Upper lobe of left lung (tissue), 6 donors: ENCODE results near the gene CAB39. TPM values are rescaled to one million over a fixed set of nuclear protein-coding genes. Genes with fewer than 3 reads are reported as not detected.
A peak's percentile ranks its signal among the peaks of the same experiment; 100 is the strongest.

Experiments
- ATAC-seq, 2 donors: fragments of 200-7000 bp; cut with Tn5 transposase; one replicate each; pipeline ENCODE4 v1.9.1; 2022; ENCODE audit warnings: mild to moderate bottlenecking in 2 of 2, moderate library complexity in 2 of 2; ENCODE audit not compliant: low FRiP score in 2 of 2
- DNase-seq, 2 donors: peaks; one replicate each; pipeline ENCODE4 v3.0.0-alpha.2; 2019 to 2020
- H3K27ac ChIP-seq, 4 donors: fragments of 200-600 bp; sonication (generic); one replicate each; pipeline ENCODE4 v1.5.1; 2016 to 2019
- H3K27me3 ChIP-seq, 4 donors: fragments of 200-600 bp; sonication (generic); one replicate each; pipeline ENCODE4 v1.5.1; 2017 to 2019
- H3K36me3 ChIP-seq, 4 donors: fragments of 200-600 bp; sonication (generic); one replicate each; pipeline ENCODE4 v1.5.1; 2016 to 2019
- H3K4me1 ChIP-seq, 4 donors: fragments of 200-600 bp; sonication (generic); one replicate each; pipeline ENCODE4 v1.5.1; 2018 to 2019
- H3K4me3 ChIP-seq, 4 donors: fragments of 200-600 bp; sonication (generic); one replicate each; pipeline ENCODE4 v1.5.1; 2017 to 2019; ENCODE audit warnings: mild to moderate bottlenecking in 2 of 4, moderate library complexity in 1 of 4
- H3K9me3 ChIP-seq, 4 donors: fragments of 200-600 bp; sonication (generic); one replicate each; pipeline ENCODE4 v1.5.1; 2018 to 2019
- EP300 ChIP-seq, 4 donors: sonication (generic); formaldehyde crosslinking; IDR thresholded peaks; one replicate each; pipeline ENCODE4 v1.5.1; 2017; ENCODE audit warnings: antibody characterized with exemption in 4 of 4, control low read depth in 2 of 4
- POLR2A ChIP-seq, 4 donors: fragments of 450-650 bp; IDR thresholded peaks; one replicate each; pipeline ENCODE4 v1.5.1; 2016 to 2017; ENCODE audit warnings: antibody characterized with exemption in 4 of 4, mild to moderate bottlenecking in 2 of 4
- POLR2AphosphoS5 ChIP-seq, 2 donors: sonication (generic); formaldehyde crosslinking; IDR thresholded peaks; one replicate each; pipeline ENCODE4 v1.5.1; 2017; ENCODE audit warnings: antibody characterized with exemption in 2 of 2
- WGBS, 2 donors: methylation state at CpG; one replicate each; pipeline ENCODE4 v1.1.5; 2017 to 2018; 5-methylcytosine and 5-hydroxymethylcytosine counted together
- total RNA-seq, 6 donors: library from RNA; depleted of rRNA in 4 of 6; stranded (reverse); fragments of >200 nt in 4 of 6; gene quantifications; one replicate each; pipeline versions ENCODE4 v1.1.0 to v1.2.1, GENCODE V29; 2016 to 2021
- TF ChIP-seq, protein P1 (sequence below), 6 experiments: fragments of 450-650 bp in 4 of 6; fragments of 200-600 bp in 2 of 6; sonication (generic) in 2 of 6; IDR thresholded peaks; one replicate each; pipeline ENCODE4 v1.5.1; 2016 to 2019; ENCODE audit warnings: antibody characterized with exemption in 6 of 6
- donor health status: DM: no; HTN: no; CAD: no; lungs with moderate emphysema.
- donor health status: DM: no; HTN: yes; CAD: no; lungs with severe emphysema.

Gene CAB39
- total RNA-seq, 6 donors from 2014 or later: 56.5 to 125 (median 76.7) TPM

DNA sequence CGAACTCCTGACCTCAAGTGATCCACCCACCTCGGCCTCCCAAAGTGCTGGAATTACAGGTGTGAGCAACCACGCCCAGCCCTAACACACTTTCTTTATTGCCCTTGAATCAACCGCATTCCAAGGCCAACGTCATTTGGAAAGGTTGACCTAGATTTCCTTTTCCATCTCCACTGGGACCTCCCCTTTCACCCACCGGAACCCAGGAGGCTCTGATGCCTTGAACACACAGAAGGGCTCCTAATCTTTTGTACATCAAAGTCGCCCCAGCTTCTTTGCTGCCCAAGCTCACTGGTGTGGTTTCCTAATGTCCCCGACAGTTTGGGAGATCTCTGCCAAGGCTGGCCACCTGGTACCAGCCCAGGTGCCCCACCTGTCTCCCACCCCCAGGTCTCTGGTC, 46.2 kb upstream of the CAB39 start:
- WGBS, 2 donors: 75 to 81% methylated on average over 8 of the region's 8 CpGs
- DNase-seq: no peak
- TF ChIP-seq POLR2AphosphoS5 (IDR thresholded peaks at IDR 0.05): no peak
- TF ChIP-seq POLR2A (IDR thresholded peaks at IDR 0.05): no peak
- no peak for TF ChIP-seq EP300 (IDR thresholded peaks at IDR 0.05)
- TF ChIP-seq, protein P1, sequence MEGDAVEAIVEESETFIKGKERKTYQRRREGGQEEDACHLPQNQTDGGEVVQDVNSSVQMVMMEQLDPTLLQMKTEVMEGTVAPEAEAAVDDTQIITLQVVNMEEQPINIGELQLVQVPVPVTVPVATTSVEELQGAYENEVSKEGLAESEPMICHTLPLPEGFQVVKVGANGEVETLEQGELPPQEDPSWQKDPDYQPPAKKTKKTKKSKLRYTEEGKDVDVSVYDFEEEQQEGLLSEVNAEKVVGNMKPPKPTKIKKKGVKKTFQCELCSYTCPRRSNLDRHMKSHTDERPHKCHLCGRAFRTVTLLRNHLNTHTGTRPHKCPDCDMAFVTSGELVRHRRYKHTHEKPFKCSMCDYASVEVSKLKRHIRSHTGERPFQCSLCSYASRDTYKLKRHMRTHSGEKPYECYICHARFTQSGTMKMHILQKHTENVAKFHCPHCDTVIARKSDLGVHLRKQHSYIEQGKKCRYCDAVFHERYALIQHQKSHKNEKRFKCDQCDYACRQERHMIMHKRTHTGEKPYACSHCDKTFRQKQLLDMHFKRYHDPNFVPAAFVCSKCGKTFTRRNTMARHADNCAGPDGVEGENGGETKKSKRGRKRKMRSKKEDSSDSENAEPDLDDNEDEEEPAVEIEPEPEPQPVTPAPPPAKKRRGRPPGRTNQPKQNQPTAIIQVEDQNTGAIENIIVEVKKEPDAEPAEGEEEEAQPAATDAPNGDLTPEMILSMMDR (IDR thresholded peaks at IDR 0.05): no peak
- no peak overlapping the region for H3K4me3 ChIP-seq
- ATAC-seq: no peak
- H3K27ac ChIP-seq: peak overlapping the region in 2 of 4 donors; percentile 41 to 73
- no peaks in the 10 kb centered on the region for H3K9me3 ChIP-seq
- peaks cover 4 to 45% (median 25%) of the 10 kb centered on the region in 4 donors for H3K4me1 ChIP-seq
- H3K36me3 ChIP-seq: no peaks in the 10 kb centered on the region
- no peaks in the 10 kb centered on the region for H3K27me3 ChIP-seq

DNA sequence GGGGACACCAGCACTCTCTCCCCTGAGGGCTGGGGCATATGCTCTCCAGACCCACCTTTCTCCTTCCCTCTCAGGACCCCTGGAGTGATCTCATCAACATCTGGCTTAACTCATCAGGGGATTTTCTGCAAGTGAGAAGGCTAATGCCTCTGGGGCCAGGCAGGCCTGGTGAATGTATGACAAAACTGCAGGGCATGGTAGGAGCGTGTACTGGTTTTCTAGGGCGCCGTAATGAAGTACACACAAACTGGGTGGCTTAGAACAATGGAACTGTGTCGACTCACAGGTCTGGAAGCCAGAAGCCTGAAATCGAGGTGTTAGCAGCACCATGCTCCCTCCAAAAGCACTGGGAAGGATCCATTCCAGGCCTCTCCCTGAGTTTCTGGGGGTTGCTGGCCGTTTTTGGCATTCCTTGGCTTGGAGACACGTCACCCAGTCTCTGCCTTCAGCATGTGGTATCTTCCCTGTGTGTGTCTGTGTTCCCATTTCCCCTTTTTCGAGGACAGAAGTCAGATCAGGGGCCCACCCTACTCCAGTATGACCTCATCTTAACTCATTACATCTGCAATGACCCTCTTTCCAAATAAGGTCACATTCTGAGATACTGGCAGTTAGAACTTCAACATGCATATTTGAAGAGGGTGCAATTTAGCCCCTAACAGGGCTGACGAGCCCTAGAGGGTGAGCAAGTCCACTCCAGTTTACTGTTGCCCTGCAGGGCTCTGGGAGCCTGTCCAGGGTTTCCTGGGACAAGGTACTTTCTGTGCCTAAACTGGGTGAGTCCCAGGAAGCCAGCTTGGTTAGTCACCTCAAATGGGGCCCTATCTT, 45.5 kb upstream of the CAB39 start:
- peak; percentile 28 to 87 for ATAC-seq
- peak in 1 of 2 donors; percentile 53 for DNase-seq
- Histone ChIP-seq H3K27ac (peak overlapping the region in 3 of 4 donors; percentile 41 to 73 (median 43)), H3K36me3 (no peaks in the 10 kb centered on the region), H3K9me3 (no peaks in the 10 kb centered on the region), H3K4me3 (no peak overlapping the region), H3K4me1 (peaks cover 4 to 45% (median 24%) of the 10 kb centered on the region in 4 donors), H3K27me3 (no peaks in the 10 kb centered on the region)
- peak in 1 of 4 donors; percentile 22 for TF ChIP-seq EP300 (IDR thresholded peaks at IDR 0.05)
- TF ChIP-seq, protein P1 (IDR thresholded peaks at IDR 0.05): no peak
- no peak for TF ChIP-seq POLR2AphosphoS5 (IDR thresholded peaks at IDR 0.05)
- TF ChIP-seq POLR2A (IDR thresholded peaks at IDR 0.05): peak in 1 of 4 donors; percentile 18
- 63 to 73% methylated on average over 9 of the region's 9 CpGs for WGBS, 2 donors

DNA sequence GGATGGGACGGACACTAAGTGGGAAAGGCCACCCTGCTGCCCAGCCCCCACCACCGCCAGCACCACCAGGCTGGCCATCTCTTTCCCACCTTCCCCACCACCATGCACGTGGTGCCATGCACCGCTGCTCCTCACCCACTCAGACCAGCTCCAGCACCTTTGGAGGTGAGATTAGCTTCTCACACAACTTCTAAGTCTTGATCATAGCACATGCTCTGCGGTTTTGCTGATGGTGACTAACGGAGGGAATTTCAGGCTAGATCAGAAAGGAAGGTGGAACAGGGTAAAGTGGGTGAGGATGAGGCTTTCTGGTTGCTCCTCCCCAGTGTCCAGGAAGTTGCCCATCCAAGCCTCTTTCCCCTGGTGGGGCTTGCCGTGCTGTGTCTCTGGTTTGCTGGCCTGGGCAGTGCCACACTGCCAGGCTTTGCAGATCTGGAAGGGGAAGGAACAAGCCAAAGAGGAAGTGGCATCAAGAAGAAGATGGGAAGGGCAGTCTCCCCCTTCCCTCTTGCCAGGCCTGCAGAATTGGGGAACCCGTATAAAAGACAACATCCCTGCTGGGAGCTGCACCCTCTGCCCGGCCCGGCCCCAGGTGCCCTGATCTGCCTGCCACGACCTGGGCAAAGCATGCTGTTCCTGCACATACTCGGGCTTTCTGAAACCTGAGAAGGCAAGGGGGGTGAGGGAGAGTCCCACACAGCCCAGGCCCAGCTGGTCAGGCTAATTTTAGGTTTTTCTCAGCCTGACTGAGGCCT, 44.3 kb upstream of the CAB39 start:
- ATAC-seq (peak; percentile 65 to 77), DNase-seq (peak; percentile 58 to 81)
- Histone ChIP-seq H3K27ac (peak overlapping the region; percentile 41 to 73 (median 42)), H3K36me3 (no peaks in the 10 kb centered on the region), H3K9me3 (no peaks in the 10 kb centered on the region), H3K27me3 (no peaks in the 10 kb centered on the region), H3K4me1 (peaks cover 4 to 45% (median 24%) of the 10 kb centered on the region in 4 donors), H3K4me3 (no peak overlapping the region)
- 63 to 64% methylated on average over 8 to 12 of the region's 12 CpGs for WGBS, 2 donors
- TF ChIP-seq POLR2A (IDR thresholded peaks at IDR 0.05) (peak in 1 of 4 donors; percentile 24), POLR2AphosphoS5 (IDR thresholded peaks at IDR 0.05) (no peak)

DNA sequence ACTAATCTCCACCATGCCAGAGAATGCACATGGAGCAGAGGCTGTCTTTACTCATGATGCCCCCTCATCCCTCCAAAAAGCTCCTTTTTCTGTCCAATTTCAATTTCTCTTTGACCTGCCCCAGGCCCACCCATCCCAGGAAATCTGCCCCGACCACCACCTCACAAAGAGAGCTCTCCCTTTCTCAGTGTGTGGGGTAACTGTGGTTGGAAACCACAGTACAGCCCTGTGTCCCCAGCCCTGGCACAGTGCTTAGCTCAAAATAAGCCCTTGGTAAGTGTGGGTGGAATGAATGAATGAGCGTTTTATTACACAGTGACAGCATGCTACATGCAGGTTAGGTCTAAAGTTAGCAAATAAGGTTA, 43.7 kb upstream of the CAB39 start:
- no peak overlapping the region for H3K4me3 ChIP-seq
- H3K27ac ChIP-seq: peak overlapping the region in 3 of 4 donors; percentile 41 to 73 (median 43)
- H3K4me1 ChIP-seq: peaks cover 4 to 41% (median 24%) of the 10 kb centered on the region in 4 donors
- no peaks in the 10 kb centered on the region for H3K36me3 ChIP-seq
- no peaks in the 10 kb centered on the region for H3K9me3 ChIP-seq
- TF ChIP-seq, protein P1 (IDR thresholded peaks at IDR 0.05): no peak
- no peak for TF ChIP-seq POLR2A (IDR thresholded peaks at IDR 0.05)
- WGBS, 2 donors: 67 to 74% methylated on average over 2 of the region's 2 CpGs
- H3K27me3 ChIP-seq: no peaks in the 10 kb centered on the region
- ATAC-seq: no peak
- DNase-seq: no peak

DNA sequence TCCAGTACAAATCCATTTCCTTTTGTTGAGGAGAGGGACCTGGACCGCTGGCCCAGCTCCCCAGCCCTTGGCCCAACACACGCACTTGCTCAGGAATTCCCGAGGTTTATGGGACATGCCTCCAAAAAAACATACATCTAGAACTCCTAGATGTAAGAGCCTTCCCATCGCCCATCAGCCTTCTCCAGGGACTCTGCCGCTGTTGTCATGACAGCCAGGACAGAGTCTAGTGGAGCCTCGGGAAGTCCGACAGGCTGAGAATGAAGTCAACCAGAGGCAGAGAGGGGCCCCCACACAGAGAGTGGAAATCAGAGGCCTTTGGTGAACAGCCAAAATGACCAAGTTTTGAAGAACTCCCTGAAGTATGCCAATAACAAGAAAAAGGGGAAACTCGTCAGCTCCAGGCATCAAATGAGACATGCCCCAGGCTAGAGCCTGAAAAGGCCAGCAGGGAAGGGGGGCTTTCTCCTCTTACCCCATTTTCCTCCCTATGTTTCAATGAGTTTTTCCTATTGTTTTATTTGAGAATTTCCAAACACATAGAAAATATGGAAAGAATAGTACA, 43.2 kb upstream of the CAB39 start:
- TF ChIP-seq POLR2AphosphoS5 (IDR thresholded peaks at IDR 0.05) (no peak), EP300 (IDR thresholded peaks at IDR 0.05) (no peak), POLR2A (IDR thresholded peaks at IDR 0.05) (no peak)
- TF ChIP-seq, protein P1 (IDR thresholded peaks at IDR 0.05): no peak
- Histone ChIP-seq H3K9me3 (no peaks in the 10 kb centered on the region), H3K4me1 (peaks cover 4 to 36% (median 21%) of the 10 kb centered on the region in 4 donors), H3K27ac (peak overlapping the region in 2 of 4 donors; percentile 41 to 73), H3K27me3 (no peaks in the 10 kb centered on the region), H3K36me3 (no peaks in the 10 kb centered on the region), H3K4me3 (no peak overlapping the region)
- 88 to 89% methylated on average over 8 of the region's 8 CpGs for whole genome bisulfite sequencing, 2 donors
- ATAC-seq (no peak), DNase-seq (no peak)
